Measurements from ENCODE around the gene XPOT.

- TF ChIP-seq, protein P1, sequence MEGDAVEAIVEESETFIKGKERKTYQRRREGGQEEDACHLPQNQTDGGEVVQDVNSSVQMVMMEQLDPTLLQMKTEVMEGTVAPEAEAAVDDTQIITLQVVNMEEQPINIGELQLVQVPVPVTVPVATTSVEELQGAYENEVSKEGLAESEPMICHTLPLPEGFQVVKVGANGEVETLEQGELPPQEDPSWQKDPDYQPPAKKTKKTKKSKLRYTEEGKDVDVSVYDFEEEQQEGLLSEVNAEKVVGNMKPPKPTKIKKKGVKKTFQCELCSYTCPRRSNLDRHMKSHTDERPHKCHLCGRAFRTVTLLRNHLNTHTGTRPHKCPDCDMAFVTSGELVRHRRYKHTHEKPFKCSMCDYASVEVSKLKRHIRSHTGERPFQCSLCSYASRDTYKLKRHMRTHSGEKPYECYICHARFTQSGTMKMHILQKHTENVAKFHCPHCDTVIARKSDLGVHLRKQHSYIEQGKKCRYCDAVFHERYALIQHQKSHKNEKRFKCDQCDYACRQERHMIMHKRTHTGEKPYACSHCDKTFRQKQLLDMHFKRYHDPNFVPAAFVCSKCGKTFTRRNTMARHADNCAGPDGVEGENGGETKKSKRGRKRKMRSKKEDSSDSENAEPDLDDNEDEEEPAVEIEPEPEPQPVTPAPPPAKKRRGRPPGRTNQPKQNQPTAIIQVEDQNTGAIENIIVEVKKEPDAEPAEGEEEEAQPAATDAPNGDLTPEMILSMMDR (IDR thresholded peaks at IDR 0.05): no peak
- no peak for TF ChIP-seq POLR2A (IDR thresholded peaks at IDR 0.05)
- TF ChIP-seq POLR2AphosphoS5 (IDR thresholded peaks at IDR 0.05): no peak
Measured at GRCh38 chr12:64500394-64500793, 96.2 kb downstream of the XPOT start.
